WTC11 (cell line): ENCODE results near the gene SLC9A6. TPM values are rescaled to one million over a fixed set of nuclear protein-coding genes. Genes with fewer than 3 reads are reported as not detected.

Experiments
- ATAC-seq: fragments of 200-7000 bp; cut with Tn5 transposase; 2 replicates; pipeline ENCODE4 v1.10.0; 2021; ENCODE audit warnings: mild to moderate bottlenecking, moderate library complexity
- CTCF ChIA-PET: fragments of 300-600 bp; sonication (Branson Sonifier 250); formaldehyde crosslinking; loops from one replicate; lab custom pipeline; 2021; ENCODE audit warnings: antibody characterized with exemption; lab: Charles Lee
- POLR2A ChIA-PET: fragments of 350-600 bp; sonication (Branson Sonifier 250); formaldehyde crosslinking; loops from one replicate; lab custom pipeline; 2021; ENCODE audit warnings: antibody characterized with exemption; lab: Charles Lee
- DNase-seq: peaks from one replicate; pipeline ENCODE4 v3.0.0; 2021; ENCODE audit warnings: low spot score
- H3K27ac Mint-ChIP-seq: 2 replicates; pipeline ENCODE4 v1.8.0; 2021; ENCODE audit warnings: mixed read lengths
- H3K27me3 Mint-ChIP-seq: 2 replicates; pipeline ENCODE4 v1.8.0; 2021; ENCODE audit warnings: low read depth, mild to moderate bottlenecking, moderate library complexity, mixed read lengths
- H3K36me3 Mint-ChIP-seq: 2 replicates; pipeline ENCODE4 v1.8.0; 2021; ENCODE audit warnings: mixed read lengths
- H3K4me1 Mint-ChIP-seq: 2 replicates; pipeline ENCODE4 v1.8.0; 2022; ENCODE audit warnings: mixed read lengths
- H3K4me3 Mint-ChIP-seq: 2 replicates; pipeline ENCODE4 v1.8.0; 2021; ENCODE audit warnings: mild to moderate bottlenecking, moderate library complexity, mixed read lengths
- H3K9me3 Mint-ChIP-seq: 2 replicates; pipeline ENCODE4 v1.8.0; 2021; ENCODE audit warnings: mixed read lengths
- ARID4B ChIP-seq: sonication (generic); formaldehyde crosslinking; IDR thresholded peaks from 2 replicates; pipeline ENCODE4 v1.8.0; 2023; ENCODE audit warnings: missing genetic modification reagents, mild to moderate bottlenecking, borderline replicate concordance
- ATF6 ChIP-seq: sonication (generic); formaldehyde crosslinking; IDR thresholded peaks from 2 replicates; pipeline ENCODE4 v1.8.1; 2023; ENCODE audit warnings: mild to moderate bottlenecking, missing genetic modification reagents
- E2F5 ChIP-seq: sonication (generic); formaldehyde crosslinking; IDR thresholded peaks from 2 replicates; pipeline ENCODE4 v1.8.1; 2022; ENCODE audit warnings: mild to moderate bottlenecking, moderate library complexity, missing genetic modification reagents
- ERG ChIP-seq: fragments of 250-450 bp; sonication (Bioruptor Pico); IDR thresholded peaks from 2 replicates; pipeline ENCODE4 v1.8.0; 2021; ENCODE audit warnings: mild to moderate bottlenecking
- ETV6 ChIP-seq: sonication (generic); formaldehyde crosslinking; IDR thresholded peaks from 2 replicates; pipeline ENCODE4 v1.8.1; 2022; ENCODE audit warnings: mild to moderate bottlenecking, missing genetic modification reagents
- FOXJ3 ChIP-seq: sonication (generic); formaldehyde crosslinking; IDR thresholded peaks from 2 replicates; pipeline ENCODE4 v1.9.0; 2021; ENCODE audit warnings: missing genetic modification reagents, mild to moderate bottlenecking, borderline replicate concordance
- JAZF1 ChIP-seq: fragments of 250-450 bp; sonication (Bioruptor Pico); IDR thresholded peaks from 2 replicates; pipeline ENCODE4 v1.9.0; 2021; ENCODE audit warnings: moderate library complexity, mild to moderate bottlenecking, inconsistent platforms
- MXD4 ChIP-seq: fragments of 250-450 bp; sonication (Bioruptor Pico); IDR thresholded peaks from 2 replicates; pipeline ENCODE4 v1.8.0; 2021; ENCODE audit warnings: mild to moderate bottlenecking, moderate library complexity, borderline replicate concordance
- MYBL2 ChIP-seq: sonication (generic); formaldehyde crosslinking; IDR thresholded peaks from 2 replicates; pipeline ENCODE4 v1.8.1; 2023; ENCODE audit warnings: mild to moderate bottlenecking, moderate library complexity, missing genetic modification reagents
- NFYB ChIP-seq: sonication (generic); formaldehyde crosslinking; conservative IDR thresholded peaks from 2 replicates; pipeline ENCODE4 v1.8.0; 2022; ENCODE audit warnings: low read depth, missing genetic modification reagents
- PRDM15 ChIP-seq: sonication (generic); formaldehyde crosslinking; IDR thresholded peaks from 2 replicates; pipeline ENCODE4 v1.8.0; 2022; ENCODE audit warnings: missing genetic modification reagents
- TEAD4 ChIP-seq: sonication (generic); formaldehyde crosslinking; IDR thresholded peaks from 2 replicates; pipeline ENCODE4 v1.8.0; 2022; ENCODE audit warnings: mild to moderate bottlenecking, missing genetic modification reagents
- total RNA-seq: library from RNA; stranded (reverse); gene quantifications from 3 replicates; pipeline ENCODE4 v1.2.3, GENCODE V29; 2021
- TF ChIP-seq, protein P1 (sequence below): sonication (generic); formaldehyde crosslinking; conservative IDR thresholded peaks from 2 replicates; pipeline ENCODE4 v1.8.1; 2022; ENCODE audit warnings: mild to moderate bottlenecking, missing genetic modification reagents
- TF ChIP-seq, protein P2 (sequence below): fragments of 250-450 bp; sonication (Bioruptor Pico); conservative IDR thresholded peaks from 2 replicates; pipeline ENCODE4 v1.9.0; 2021; ENCODE audit warnings: mild to moderate bottlenecking

SLC9A6 gene
- total RNA-seq, 1 experiment from 2014 or later = 9.6 TPM

- H3K4me3 Mint-ChIP-seq = no peak overlapping the region
- no peaks in the 10 kb centered on the region for H3K4me1 Mint-ChIP-seq
- TF ChIP-seq PRDM15 (CRISPR knock-in tag) (no peak), NFYB (CRISPR knock-in tag) (no peak), FOXJ3 (CRISPR knock-in tag) (no peak)
- TF ChIP-seq, all 79 proteins: peak for 0
- Mint-ChIP-seq H3K27me3 (no peaks in the 10 kb centered on the region), H3K27ac (no peak overlapping the region), H3K9me3 (no peaks in the 10 kb centered on the region), H3K36me3 (no peaks in the 10 kb centered on the region)
- no peak for ATAC-seq
- no peak for DNase-seq
- ChIA-PET POLR2A (no interaction called here), CTCF (no interaction called here)
Observed at GRCh38 chrX:136061696-136062095, 76.5 kb downstream of the SLC9A6 start.

- Mint-ChIP-seq H3K4me1 (no peaks in the 10 kb centered on the region), H3K9me3 (no peaks in the 10 kb centered on the region), H3K27me3 (no peaks in the 10 kb centered on the region), H3K4me3 (no peak overlapping the region), H3K27ac (no peak overlapping the region), H3K36me3 (no peaks in the 10 kb centered on the region)
- CTCF ChIA-PET = no interaction called here
- TF ChIP-seq MXD4 (CRISPR knock-in tag) (no peak), TEAD4 (CRISPR knock-in tag) (no peak), JAZF1 (no peak), ETV6 (CRISPR knock-in tag) (no peak), ATF6 (CRISPR knock-in tag) (no peak), ERG (CRISPR knock-in tag) (no peak), ARID4B (CRISPR knock-in tag) (no peak), MYBL2 (CRISPR knock-in tag) (no peak), E2F5 (no peak)
- TF ChIP-seq, protein P1, sequence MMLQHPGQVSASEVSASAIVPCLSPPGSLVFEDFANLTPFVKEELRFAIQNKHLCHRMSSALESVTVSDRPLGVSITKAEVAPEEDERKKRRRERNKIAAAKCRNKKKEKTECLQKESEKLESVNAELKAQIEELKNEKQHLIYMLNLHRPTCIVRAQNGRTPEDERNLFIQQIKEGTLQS (CRISPR knock-in tag) = no peak
- TF ChIP-seq, protein P2, sequence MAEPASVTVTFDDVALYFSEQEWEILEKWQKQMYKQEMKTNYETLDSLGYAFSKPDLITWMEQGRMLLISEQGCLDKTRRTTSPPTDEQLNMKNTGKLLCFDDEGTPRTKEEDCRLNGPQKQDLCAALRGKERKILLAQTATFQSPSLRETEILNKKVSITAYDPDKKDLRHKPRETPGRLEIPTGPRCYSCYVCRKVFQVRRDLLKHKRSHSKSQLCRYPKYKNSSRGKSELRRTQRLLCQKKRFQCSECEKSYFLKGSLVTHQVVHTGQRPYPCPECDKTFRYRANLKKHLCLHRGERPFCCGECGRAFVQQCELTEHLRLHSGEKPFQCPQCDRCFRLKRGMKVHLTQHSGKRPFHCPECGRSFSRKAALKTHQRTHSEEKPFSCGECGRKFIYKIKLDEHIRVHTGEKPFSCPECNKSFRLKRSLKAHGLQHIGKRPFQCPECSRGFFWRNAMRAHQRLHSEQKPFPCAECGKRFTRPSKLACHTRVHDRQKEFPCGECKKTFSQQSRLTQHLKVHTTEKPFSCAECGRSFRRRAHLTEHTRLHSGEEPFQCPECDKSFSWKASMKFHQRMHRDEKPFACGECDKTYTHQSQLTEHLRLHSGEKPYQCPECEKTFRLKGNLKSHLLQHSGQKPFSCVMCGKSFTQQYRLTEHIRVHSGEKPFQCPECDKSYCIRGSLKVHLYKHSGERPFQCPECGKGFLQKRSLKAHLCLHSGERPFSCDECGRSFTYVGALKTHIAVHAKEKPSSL = no peak
- ATAC-seq = no peak
- DNase-seq = no peak
- POLR2A ChIA-PET = no interaction called here
Observed at GRCh38 chrX:136063340-136064079, 78.3 kb downstream of the SLC9A6 start.
